WTC11 (cell line): ENCODE data around the gene TAF10.

Experiments
- CREB1 ChIP-seq: sonication (generic); formaldehyde crosslinking; IDR thresholded peaks from 2 replicates; pipeline ENCODE4 v1.8.0; 2023; ENCODE audit warnings: mild to moderate bottlenecking, missing genetic modification reagents
- ELF4 ChIP-seq: sonication (generic); formaldehyde crosslinking; IDR thresholded peaks from 2 replicates; pipeline ENCODE4 v1.8.1; 2022; ENCODE audit warnings: low read depth, mild to moderate bottlenecking, moderate library complexity, missing genetic modification reagents
- FOXK1 ChIP-seq: sonication (generic); formaldehyde crosslinking; IDR thresholded peaks from 2 replicates; pipeline ENCODE4 v1.8.0; 2022; ENCODE audit warnings: mild to moderate bottlenecking, moderate library complexity, missing genetic modification reagents
- FOXP1 ChIP-seq: sonication (generic); formaldehyde crosslinking; IDR thresholded peaks from 2 replicates; pipeline ENCODE4 v1.8.0; 2022; ENCODE audit warnings: missing genetic modification reagents, mild to moderate bottlenecking, moderate library complexity, borderline replicate concordance
- MXD4 ChIP-seq: fragments of 250-450 bp; sonication (Bioruptor Pico); IDR thresholded peaks from 2 replicates; pipeline ENCODE4 v1.8.0; 2021; ENCODE audit warnings: mild to moderate bottlenecking, moderate library complexity, borderline replicate concordance
- MYBL2 ChIP-seq: sonication (generic); formaldehyde crosslinking; IDR thresholded peaks from 2 replicates; pipeline ENCODE4 v1.8.1; 2023; ENCODE audit warnings: mild to moderate bottlenecking, moderate library complexity, missing genetic modification reagents
- TEAD1 ChIP-seq: sonication (generic); formaldehyde crosslinking; IDR thresholded peaks from 2 replicates; pipeline ENCODE4 v1.8.0; 2022; ENCODE audit warnings: mild to moderate bottlenecking, missing genetic modification reagents
- ZNF423 ChIP-seq: fragments of 250-450 bp; sonication (Bioruptor Pico); IDR thresholded peaks from 2 replicates; pipeline ENCODE4 v2.1.2; 2022; ENCODE audit warnings: mild to moderate bottlenecking, moderate library complexity
- TF ChIP-seq, protein P1 (sequence below): fragments of 200-600 bp; IDR thresholded peaks from 2 replicates; pipeline ENCODE4 v1.8.0; 2022; ENCODE audit warnings: antibody characterized with exemption
- TF ChIP-seq, protein P2 (sequence below): sonication (generic); formaldehyde crosslinking; IDR thresholded peaks from 2 replicates; pipeline ENCODE4 v1.8.1; 2023; ENCODE audit warnings: mild to moderate bottlenecking, missing genetic modification reagents

DNA sequence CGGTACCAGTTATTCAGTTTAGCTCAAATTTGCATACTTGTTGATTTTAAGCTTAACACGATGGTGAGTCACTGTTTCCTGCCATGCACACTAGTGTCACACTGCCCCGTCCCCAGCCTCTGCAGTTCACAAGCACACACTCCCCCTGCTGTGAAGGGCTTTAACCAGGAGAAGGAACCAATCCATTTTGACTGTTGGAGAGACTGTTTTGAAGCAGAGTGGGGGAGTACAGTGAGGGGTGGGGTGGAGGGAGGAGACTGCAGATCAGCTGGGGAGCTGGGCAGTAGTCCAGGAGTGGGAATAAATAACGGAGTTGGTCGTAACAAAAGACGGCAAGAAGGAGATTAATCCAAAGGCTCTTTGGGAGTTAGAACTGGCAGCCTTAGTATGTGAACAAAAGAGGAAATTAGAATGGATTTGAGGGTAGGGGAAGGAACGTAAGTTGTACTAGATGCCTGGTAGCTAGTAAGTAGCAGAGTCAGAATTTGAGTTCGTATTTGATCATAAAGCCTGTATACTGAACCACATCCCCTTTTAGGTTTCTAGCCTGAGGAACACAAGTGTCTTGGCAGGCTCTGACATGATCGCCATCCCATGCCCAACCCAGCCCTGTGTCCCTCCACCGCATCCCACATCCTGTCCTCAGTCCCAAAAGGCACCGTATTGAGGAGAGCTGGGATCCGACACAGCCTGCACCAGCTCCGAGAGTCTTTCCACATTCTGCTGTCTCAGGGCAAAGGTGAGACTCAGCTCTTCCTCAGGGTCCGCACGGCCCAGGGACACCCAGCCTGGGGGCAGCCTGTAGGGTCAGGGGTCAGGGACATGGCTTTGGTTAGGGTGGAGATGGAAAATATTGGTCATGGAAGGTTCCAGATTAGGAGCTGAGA lies 6.3 kb upstream of the TAF10 start:
- TF ChIP-seq, protein P1, sequence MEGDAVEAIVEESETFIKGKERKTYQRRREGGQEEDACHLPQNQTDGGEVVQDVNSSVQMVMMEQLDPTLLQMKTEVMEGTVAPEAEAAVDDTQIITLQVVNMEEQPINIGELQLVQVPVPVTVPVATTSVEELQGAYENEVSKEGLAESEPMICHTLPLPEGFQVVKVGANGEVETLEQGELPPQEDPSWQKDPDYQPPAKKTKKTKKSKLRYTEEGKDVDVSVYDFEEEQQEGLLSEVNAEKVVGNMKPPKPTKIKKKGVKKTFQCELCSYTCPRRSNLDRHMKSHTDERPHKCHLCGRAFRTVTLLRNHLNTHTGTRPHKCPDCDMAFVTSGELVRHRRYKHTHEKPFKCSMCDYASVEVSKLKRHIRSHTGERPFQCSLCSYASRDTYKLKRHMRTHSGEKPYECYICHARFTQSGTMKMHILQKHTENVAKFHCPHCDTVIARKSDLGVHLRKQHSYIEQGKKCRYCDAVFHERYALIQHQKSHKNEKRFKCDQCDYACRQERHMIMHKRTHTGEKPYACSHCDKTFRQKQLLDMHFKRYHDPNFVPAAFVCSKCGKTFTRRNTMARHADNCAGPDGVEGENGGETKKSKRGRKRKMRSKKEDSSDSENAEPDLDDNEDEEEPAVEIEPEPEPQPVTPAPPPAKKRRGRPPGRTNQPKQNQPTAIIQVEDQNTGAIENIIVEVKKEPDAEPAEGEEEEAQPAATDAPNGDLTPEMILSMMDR: no peak
- TF ChIP-seq CREB1 (CRISPR knock-in tag): no peak
- no peak for TF ChIP-seq MYBL2
- TF ChIP-seq FOXK1 (CRISPR knock-in tag): no peak
- no peak for TF ChIP-seq ELF4 (CRISPR knock-in tag)
- TF ChIP-seq FOXP1 (CRISPR knock-in tag): no peak
- TF ChIP-seq, protein P2, sequence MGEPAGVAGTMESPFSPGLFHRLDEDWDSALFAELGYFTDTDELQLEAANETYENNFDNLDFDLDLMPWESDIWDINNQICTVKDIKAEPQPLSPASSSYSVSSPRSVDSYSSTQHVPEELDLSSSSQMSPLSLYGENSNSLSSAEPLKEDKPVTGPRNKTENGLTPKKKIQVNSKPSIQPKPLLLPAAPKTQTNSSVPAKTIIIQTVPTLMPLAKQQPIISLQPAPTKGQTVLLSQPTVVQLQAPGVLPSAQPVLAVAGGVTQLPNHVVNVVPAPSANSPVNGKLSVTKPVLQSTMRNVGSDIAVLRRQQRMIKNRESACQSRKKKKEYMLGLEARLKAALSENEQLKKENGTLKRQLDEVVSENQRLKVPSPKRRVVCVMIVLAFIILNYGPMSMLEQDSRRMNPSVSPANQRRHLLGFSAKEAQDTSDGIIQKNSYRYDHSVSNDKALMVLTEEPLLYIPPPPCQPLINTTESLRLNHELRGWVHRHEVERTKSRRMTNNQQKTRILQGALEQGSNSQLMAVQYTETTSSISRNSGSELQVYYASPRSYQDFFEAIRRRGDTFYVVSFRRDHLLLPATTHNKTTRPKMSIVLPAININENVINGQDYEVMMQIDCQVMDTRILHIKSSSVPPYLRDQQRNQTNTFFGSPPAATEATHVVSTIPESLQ (CRISPR knock-in tag): no peak
- no peak for TF ChIP-seq MXD4 (CRISPR knock-in tag)
- TF ChIP-seq TEAD1 (CRISPR knock-in tag): no peak
- TF ChIP-seq ZNF423 (CRISPR knock-in tag): no peak
